Measurements from ENCODE around the gene ZNF385A. TPM values are rescaled to one million over a fixed set of nuclear protein-coding genes. Genes with fewer than 3 reads are reported as not detected.
A peak's percentile ranks its signal among the peaks of the same experiment; 100 is the strongest.

The ZNF385A gene
- total and polyA plus RNA-seq, 2 experiments from 2014 or later = 13.4 to 20.0 TPM

- Histone ChIP-seq H3K36me3 (no peaks in the 10 kb centered on the region), H3K9me3 (ENCODE audit: low read depth) (no peaks in the 10 kb centered on the region), H3K27me3 (no peaks in the 10 kb centered on the region), H3K4me3 (peak overlapping the region; percentile 39), H3K27ac (no peak overlapping the region), H3K4me1 (ENCODE audit: low read depth) (peaks cover 39% of the 10 kb centered on the region)
- TF ChIP-seq, protein P1, sequence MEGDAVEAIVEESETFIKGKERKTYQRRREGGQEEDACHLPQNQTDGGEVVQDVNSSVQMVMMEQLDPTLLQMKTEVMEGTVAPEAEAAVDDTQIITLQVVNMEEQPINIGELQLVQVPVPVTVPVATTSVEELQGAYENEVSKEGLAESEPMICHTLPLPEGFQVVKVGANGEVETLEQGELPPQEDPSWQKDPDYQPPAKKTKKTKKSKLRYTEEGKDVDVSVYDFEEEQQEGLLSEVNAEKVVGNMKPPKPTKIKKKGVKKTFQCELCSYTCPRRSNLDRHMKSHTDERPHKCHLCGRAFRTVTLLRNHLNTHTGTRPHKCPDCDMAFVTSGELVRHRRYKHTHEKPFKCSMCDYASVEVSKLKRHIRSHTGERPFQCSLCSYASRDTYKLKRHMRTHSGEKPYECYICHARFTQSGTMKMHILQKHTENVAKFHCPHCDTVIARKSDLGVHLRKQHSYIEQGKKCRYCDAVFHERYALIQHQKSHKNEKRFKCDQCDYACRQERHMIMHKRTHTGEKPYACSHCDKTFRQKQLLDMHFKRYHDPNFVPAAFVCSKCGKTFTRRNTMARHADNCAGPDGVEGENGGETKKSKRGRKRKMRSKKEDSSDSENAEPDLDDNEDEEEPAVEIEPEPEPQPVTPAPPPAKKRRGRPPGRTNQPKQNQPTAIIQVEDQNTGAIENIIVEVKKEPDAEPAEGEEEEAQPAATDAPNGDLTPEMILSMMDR (IDR thresholded peaks at IDR 0.05; ENCODE audit: low read depth, low read length) = no peak
- peak; percentile 55 to 76 for DNase-seq (ENCODE audit: low read depth in 1 of 2, low spot score in 1 of 2)
These were observed 5.6 kb downstream of the ZNF385A start for GRCh38 chr12:54378796-54379397.

DNA sequence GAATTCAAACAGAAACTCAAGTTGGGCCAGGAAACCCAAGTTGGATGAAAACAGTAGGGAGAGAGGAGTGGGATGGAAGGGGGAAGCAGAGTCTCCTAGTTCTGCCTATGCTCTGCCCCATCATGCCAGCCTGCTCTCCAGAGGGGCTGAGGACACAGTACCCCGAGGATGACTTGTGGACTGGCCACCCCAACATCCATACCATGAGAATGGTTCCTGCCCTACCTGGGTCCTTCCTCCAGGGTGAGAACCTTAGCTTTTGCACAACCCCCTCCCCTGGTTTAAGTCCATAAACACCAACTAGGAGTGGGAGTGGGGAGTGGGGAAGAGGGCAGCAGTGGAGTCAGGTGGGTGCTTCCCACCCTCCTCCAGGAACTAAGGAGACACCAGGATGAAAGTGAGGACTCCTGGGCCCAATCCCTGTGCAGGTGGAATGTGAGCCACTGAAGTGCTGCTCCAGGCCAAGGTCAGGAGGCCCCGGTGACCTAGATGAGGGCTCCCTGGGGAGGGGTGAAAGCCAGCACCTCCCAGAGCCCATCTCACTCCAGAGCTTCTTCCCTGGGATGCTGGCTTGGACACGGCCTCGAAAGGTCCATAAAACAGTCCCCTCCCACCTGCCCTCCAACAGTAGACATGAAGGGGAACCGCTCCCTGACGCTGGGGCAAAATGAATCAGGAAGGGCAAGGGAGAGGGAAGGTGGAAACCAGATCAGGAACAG is 6.6 kb downstream of the ZNF385A start:
- no peak overlapping the region for H3K4me3 ChIP-seq
- TF ChIP-seq, protein P1 (IDR thresholded peaks at IDR 0.05; ENCODE audit: low read depth, low read length) = no peak
- H3K27ac ChIP-seq = no peak overlapping the region
- DNase-seq (ENCODE audit: low read depth in 1 of 2, low spot score in 1 of 2) = no peak
- no peaks in the 10 kb centered on the region for H3K36me3 ChIP-seq
- no peaks in the 10 kb centered on the region for H3K9me3 ChIP-seq (ENCODE audit: low read depth)
- no peaks in the 10 kb centered on the region for H3K27me3 ChIP-seq
- peaks cover 39% of the 10 kb centered on the region for H3K4me1 ChIP-seq (ENCODE audit: low read depth)

- DNase-seq (ENCODE audit: low read depth in 1 of 2, low spot score in 1 of 2) = no peak
- no peaks in the 10 kb centered on the region for H3K36me3 ChIP-seq
- H3K27me3 ChIP-seq = no peaks in the 10 kb centered on the region
- TF ChIP-seq, protein P1 (IDR thresholded peaks at IDR 0.05; ENCODE audit: low read depth, low read length) = no peak
- H3K4me1 ChIP-seq (ENCODE audit: low read depth) = peaks cover 41% of the 10 kb centered on the region
- H3K4me3 ChIP-seq = no peak overlapping the region
- H3K9me3 ChIP-seq (ENCODE audit: low read depth) = no peaks in the 10 kb centered on the region
- H3K27ac ChIP-seq = peak overlapping the region; percentile 27
These were observed 7.5 kb downstream of the ZNF385A start for GRCh38 chr12:54377007-54377406.

DNA sequence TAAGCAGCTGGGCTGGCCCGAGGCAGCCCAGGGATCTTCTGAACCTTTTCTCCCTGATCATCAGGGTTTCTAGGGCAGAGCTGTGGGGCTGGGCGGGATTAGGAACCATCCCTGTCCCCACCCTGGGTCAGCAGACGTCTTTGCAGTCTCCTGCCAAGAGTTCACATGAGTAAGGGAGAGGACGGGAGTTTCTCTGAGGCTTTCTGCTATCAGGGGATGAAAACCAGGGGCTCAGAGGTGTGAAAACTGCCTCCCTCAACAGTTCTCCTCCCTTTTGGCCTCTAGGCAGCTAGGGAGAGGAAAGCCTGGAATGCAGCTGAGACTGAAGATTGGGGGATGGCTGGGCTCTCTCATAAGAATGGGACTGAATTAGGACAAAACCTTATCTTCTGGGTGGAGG is 7.9 kb downstream of the ZNF385A start:
- Histone ChIP-seq H3K4me1 (ENCODE audit: low read depth) (peaks cover 45% of the 10 kb centered on the region), H3K27ac (peak overlapping the region; percentile 27), H3K4me3 (no peak overlapping the region), H3K36me3 (no peaks in the 10 kb centered on the region), H3K9me3 (ENCODE audit: low read depth) (no peaks in the 10 kb centered on the region), H3K27me3 (no peaks in the 10 kb centered on the region)
- TF ChIP-seq, protein P1 (IDR thresholded peaks at IDR 0.05; ENCODE audit: low read depth, low read length) = no peak
- peak in 1 of 2 donors; percentile 51 for DNase-seq (ENCODE audit: low read depth in 1 of 2, low spot score in 1 of 2)

DNA sequence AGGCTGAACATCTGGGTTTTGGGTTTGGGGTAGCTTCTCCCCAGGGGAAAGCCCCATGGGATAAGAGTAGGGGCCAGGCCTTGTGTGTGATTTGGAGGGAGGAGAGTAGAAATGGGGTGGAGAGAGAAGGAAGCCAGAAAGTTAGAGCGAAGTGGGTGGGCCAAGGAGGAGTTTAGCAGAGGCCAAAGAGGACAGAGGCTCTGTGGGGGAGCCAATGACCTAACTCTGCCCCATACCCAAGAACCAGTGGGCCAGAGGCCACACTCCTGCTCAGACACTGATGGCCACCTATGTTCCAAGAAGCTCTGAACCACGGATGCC is 9.3 kb downstream of the ZNF385A start:
- H3K4me3 ChIP-seq = no peak overlapping the region
- H3K27ac ChIP-seq = peak overlapping the region; percentile 84
- TF ChIP-seq, protein P1 (IDR thresholded peaks at IDR 0.05; ENCODE audit: low read depth, low read length) = no peak
- H3K27me3 ChIP-seq = no peaks in the 10 kb centered on the region
- H3K9me3 ChIP-seq (ENCODE audit: low read depth) = no peaks in the 10 kb centered on the region
- no peak for DNase-seq (ENCODE audit: low read depth in 1 of 2, low spot score in 1 of 2)
- H3K36me3 ChIP-seq = no peaks in the 10 kb centered on the region
- H3K4me1 ChIP-seq (ENCODE audit: low read depth) = peaks cover 48% of the 10 kb centered on the region

All from cardiac muscle cell (in vitro differentiated cells and primary cell).